KMS-11 (cell line): ENCODE data around the gene MYBPC3.
"Not testable (repeated sequence)": the region's sequence is repeated elsewhere in the genome, so short reads cannot be mapped to it uniquely, and the experiment has no call there.

Source experiments
- H2AFZ ChIP-seq: fragments of 200-600 bp; sonication (generic); 2 replicates; pipeline ENCODE4 v1.6.1; 2016; ENCODE audit warnings: antibody characterized with exemption, mixed run types, low read depth
- H3K27ac ChIP-seq: fragments of 200-600 bp; sonication (generic); 2 replicates; pipeline ENCODE4 v1.6.1; 2016; ENCODE audit warnings: mild to moderate bottlenecking, mixed run types
- H3K27me3 ChIP-seq: fragments of 200-600 bp; sonication (generic); 2 replicates; pipeline ENCODE4 v1.6.1; 2017; ENCODE audit warnings: mild to moderate bottlenecking, low read depth, mixed run types, moderate library complexity; ENCODE audit not compliant: insufficient read depth
- H3K36me3 ChIP-seq: fragments of 200-600 bp; sonication (generic); 2 replicates; pipeline ENCODE4 v1.6.1; 2017; ENCODE audit warnings: mild to moderate bottlenecking, mixed run types; ENCODE audit not compliant: insufficient read depth
- H3K4me1 ChIP-seq: fragments of 200-600 bp; sonication (generic); 2 replicates; pipeline ENCODE4 v1.6.1; 2016; ENCODE audit warnings: mild to moderate bottlenecking, low read depth, mixed run types; ENCODE audit not compliant: poor library complexity, severe bottlenecking
- H3K4me2 ChIP-seq: fragments of 200-600 bp; sonication (generic); 2 replicates; pipeline ENCODE4 v1.7.0; 2016; ENCODE audit warnings: mild to moderate bottlenecking, mixed run types
- H3K4me3 ChIP-seq: fragments of 200-600 bp; sonication (generic); IDR thresholded peaks from 2 replicates; pipeline ENCODE4 v1.6.1; 2017; ENCODE audit warnings: low read depth, low read length, mixed read lengths; ENCODE audit not compliant: insufficient read depth
- H3K79me2 ChIP-seq: fragments of 200-600 bp; sonication (generic); 2 replicates; pipeline ENCODE4 v1.6.1; 2016; ENCODE audit warnings: low read depth, mixed run types; ENCODE audit not compliant: insufficient read depth
- H3K9ac ChIP-seq: fragments of 200-600 bp; sonication (generic); 2 replicates; pipeline ENCODE4 v1.6.1; 2016; ENCODE audit warnings: mild to moderate bottlenecking, mixed run types
- H4K20me1 ChIP-seq: fragments of 200-600 bp; sonication (generic); 2 replicates; pipeline ENCODE4 v1.6.1; 2016; ENCODE audit warnings: mild to moderate bottlenecking, mixed run types; ENCODE audit not compliant: insufficient read depth
- CTCF ChIP-seq: fragments of 200-600 bp; sonication (generic); conservative IDR thresholded peaks from 2 replicates; pipeline ENCODE4 v1.6.1; 2017; ENCODE audit warnings: low read depth, mild to moderate bottlenecking, antibody characterized with exemption, low read length, moderate library complexity, mixed read lengths

Gene MYBPC3

GRCh38 chr11:47337229-47337924, 15.1 kb downstream of the MYBPC3 start:
- H3K27ac ChIP-seq, result no peak overlapping the region

GRCh38 chr11:47336595-47336994, 15.9 kb downstream of the MYBPC3 start:
- no peak overlapping the region for H3K4me3 ChIP-seq
- H3K4me2 ChIP-seq, result no peak overlapping the region
- no peak overlapping the region for H3K27ac ChIP-seq

More at GRCh38 chr11:47337229-47337924, 15.1 kb downstream of the MYBPC3 start:
- no peaks in the 10 kb centered on the region for H3K79me2 ChIP-seq
- no peaks in the 10 kb centered on the region for H4K20me1 ChIP-seq
- H3K27me3 ChIP-seq, result no peaks in the 10 kb centered on the region
- no peak for TF ChIP-seq CTCF
- H3K9ac ChIP-seq, result no peak overlapping the region
- H3K36me3 ChIP-seq, result no peaks in the 10 kb centered on the region
- H3K4me3 ChIP-seq, result no peak overlapping the region
- no peak overlapping the region for H2AFZ ChIP-seq
- no peak overlapping the region for H3K4me2 ChIP-seq
- H3K4me1 ChIP-seq, result no peaks in the 10 kb centered on the region

GRCh38 chr11:47335733-47336132, 16.8 kb downstream of the MYBPC3 start:
- H4K20me1 ChIP-seq, result no peaks in the 10 kb centered on the region
- no peak overlapping the region for H3K9ac ChIP-seq
- H3K4me3 ChIP-seq, result no peak overlapping the region
- H3K4me2 ChIP-seq, result no peak overlapping the region
- no peak overlapping the region for H3K27ac ChIP-seq
- TF ChIP-seq CTCF, result no peak
- no peaks in the 10 kb centered on the region for H3K36me3 ChIP-seq
- H2AFZ ChIP-seq, result no peak overlapping the region
- no peaks in the 10 kb centered on the region for H3K79me2 ChIP-seq
- no peaks in the 10 kb centered on the region for H3K4me1 ChIP-seq
- no peaks in the 10 kb centered on the region for H3K27me3 ChIP-seq

More at GRCh38 chr11:47336595-47336994, 15.9 kb downstream of the MYBPC3 start:
- H3K27me3 ChIP-seq, result no peaks in the 10 kb centered on the region
- no peak overlapping the region for H3K9ac ChIP-seq
- no peak for TF ChIP-seq CTCF
- H4K20me1 ChIP-seq, result no peaks in the 10 kb centered on the region
- no peaks in the 10 kb centered on the region for H3K4me1 ChIP-seq
- H3K36me3 ChIP-seq, result no peaks in the 10 kb centered on the region
- no peaks in the 10 kb centered on the region for H3K79me2 ChIP-seq
- no peak overlapping the region for H2AFZ ChIP-seq

GRCh38 chr11:47334699-47335411, 17.6 kb downstream of the MYBPC3 start:
- H2AFZ ChIP-seq, H3K79me2 ChIP-seq, H3K4me1 ChIP-seq, H3K27me3 ChIP-seq, H3K4me3 ChIP-seq, H3K27ac ChIP-seq, H3K36me3 ChIP-seq, H3K4me2 ChIP-seq, H3K9ac ChIP-seq, H4K20me1 ChIP-seq: not testable (repeated sequence)
